GM12878 (cell line): ENCODE results near the gene MLIP. TPM values are rescaled to one million over a fixed set of nuclear protein-coding genes. Genes with fewer than 3 reads are reported as not detected.

Source experiments
- ATAC-seq: fragments of 200-7000 bp; cut with Tn5 transposase; 3 replicates; pipeline ENCODE4 v1.9.1; 2020; ENCODE audit warnings: mild to moderate bottlenecking, moderate library complexity
- BruUV-seq: library from RNA; stranded (reverse); fragments of 400-500 nt; replicated peaks from 2 replicates; lab custom pipeline; 2021; lab: Mats Ljungman, UMichigan
- CTCF ChIA-PET: fragments of 300-600 bp; sonication (Branson Sonifier 250); formaldehyde crosslinking; extraction: SDS; loops from one replicate; lab custom pipeline; 2021; ENCODE audit warnings: inconsistent platforms; lab: Yijun Ruan, JAX
- POLR2A ChIA-PET: fragments of 350-600 bp; formaldehyde crosslinking; extraction: SDS; loops from one replicate; lab custom pipeline; 2021; ENCODE audit warnings: inconsistent platforms; lab: Charles Lee
- RAD21 ChIA-PET: fragments of 300-600 bp; sonication (Branson Sonifier 250); formaldehyde crosslinking; loops from one replicate; lab custom pipeline; 2023; ENCODE audit warnings: antibody characterized with exemption; ENCODE audit not compliant: unreplicated experiment; lab: Charles Lee
- SMC1A ChIA-PET: fragments of 300-600 bp; sonication (Branson Sonifier 250); formaldehyde crosslinking; loops from one replicate; lab custom pipeline; 2023; ENCODE audit not compliant: unreplicated experiment, uncharacterized antibody; lab: Charles Lee
- DNase-seq: peaks from one replicate; pipeline ENCODE4 v3.0.0-alpha.2; 2011; ENCODE audit warnings: low read depth, low spot score
- FAIRE-seq: peaks from 3 replicates; lab custom pipeline; 2011; peaks lifted over from hg19 to GRCh38; lab: Jason Lieb, UNC
- H2AFZ ChIP-seq: 2 replicates; pipeline ENCODE4 v1.6.0; 2011; ENCODE audit warnings: low read depth, low read length, control low read depth; ENCODE audit not compliant: control insufficient read depth
- H3K27ac ChIP-seq: 2 replicates; pipeline ENCODE4 v1.5.1; 2011; ENCODE audit warnings: control low read depth; ENCODE audit not compliant: control insufficient read depth, insufficient read depth
- H3K27me3 ChIP-seq, 2 experiments: replicated peaks in 1 of 2; 2 replicates each; pipeline versions ENCODE4 v1.6.0 to v1.6.1; 2011; ENCODE audit warnings: low read length in 1 of 2; ENCODE audit not compliant: control insufficient read depth in 2 of 2, insufficient read depth in 2 of 2
- H3K36me3 ChIP-seq, 2 experiments: 2 replicates each; pipeline ENCODE4 v1.5.1; 2011; ENCODE audit warnings: low read length in 1 of 2; ENCODE audit not compliant: control insufficient read depth in 2 of 2, insufficient read depth in 2 of 2
- H3K4me1 ChIP-seq: 2 replicates; pipeline ENCODE4 v1.6.1; 2011; ENCODE audit warnings: mild to moderate bottlenecking, low read length, moderate library complexity, mixed read lengths; ENCODE audit not compliant: control insufficient read depth, insufficient read depth
- H3K4me2 ChIP-seq: 2 replicates; pipeline ENCODE4 v1.6.0; 2011; ENCODE audit warnings: control low read depth; ENCODE audit not compliant: control insufficient read depth, insufficient read depth
- H3K4me3 ChIP-seq: fragments of 200-600 bp; sonication (generic); 2 replicates; pipeline ENCODE4 v1.5.1; 2016
- H3K79me2 ChIP-seq: 2 replicates; pipeline ENCODE4 v1.6.0; 2011; ENCODE audit warnings: low read length; ENCODE audit not compliant: control insufficient read depth, insufficient read depth
- H3K9ac ChIP-seq: 2 replicates; pipeline ENCODE4 v1.8.0; 2011; ENCODE audit warnings: low read length, control low read depth, mixed read lengths; ENCODE audit not compliant: control insufficient read depth, insufficient read depth
- H3K9me3 ChIP-seq: replicated peaks from 3 replicates; pipeline ENCODE4 v1.5.1; 2011; ENCODE audit warnings: mild to moderate bottlenecking, low read length; ENCODE audit not compliant: control insufficient read depth, insufficient read depth
- H4K20me1 ChIP-seq: 2 replicates; pipeline ENCODE4 v1.6.0; 2011; ENCODE audit not compliant: control insufficient read depth, insufficient read depth
- ASH2L ChIP-seq: fragments of 300-600, 200-600 bp; sonication (generic); IDR thresholded peaks from 2 replicates; pipeline ENCODE4 v1.6.1; 2017; ENCODE audit warnings: low read depth, mild to moderate bottlenecking, borderline replicate concordance
- BMI1 ChIP-seq: fragments of 450-650 bp; IDR thresholded peaks from 2 replicates; pipeline ENCODE4 v1.6.1; 2016; ENCODE audit warnings: mild to moderate bottlenecking, moderate library complexity, borderline replicate concordance
- NFYA ChIP-seq: IDR thresholded peaks from 2 replicates; pipeline ENCODE4 v1.6.1; 2011; ENCODE audit warnings: low read depth, mild to moderate bottlenecking, low read length, improper control_type of control experiment, borderline replicate concordance
- NRF1 ChIP-seq: conservative IDR thresholded peaks from 2 replicates; pipeline ENCODE4 v1.6.1; 2011; ENCODE audit warnings: mild to moderate bottlenecking, low read depth, low read length, improper control_type of control experiment
- TCF3 ChIP-seq: IDR thresholded peaks from 2 replicates; pipeline ENCODE4 v1.6.1; 2012; ENCODE audit warnings: low read depth, mild to moderate bottlenecking, low read length, borderline replicate concordance; ENCODE audit not compliant: insufficient read depth
- YBX1 ChIP-seq: fragments of 450-650 bp; IDR thresholded peaks from 2 replicates; pipeline ENCODE4 v1.6.1; 2016; ENCODE audit warnings: antibody characterized with exemption
- WGBS: methylation state at CpG from one replicate; pipeline ENCODE4 v1.1.6; 2016; ENCODE audit warnings: low lambda C conversion rate; ENCODE audit not compliant: insufficient replicate concordance, insufficient coverage; ENCODE audit errors: missing lambda C conversion rate; 5-methylcytosine and 5-hydroxymethylcytosine counted together
- in situ Hi-C: fragments of 300-500 bp; cut with MboI; formaldehyde crosslinking; loops from 9 replicates; pipeline ENCODE4 v1.14.3; 2018; ENCODE audit warnings: mixed read lengths
- intact Hi-C: fragments of 100-400 bp; cut with micrococcal nuclease; formaldehyde crosslinking; loops from one replicate; pipeline ENCODE4 v1.14.2; 2022; ENCODE audit not compliant: unreplicated experiment
- polyA plus RNA-seq, 11 experiments: library from polyadenylated mRNA; depleted of rRNA in 4 of 11; unstranded in 6 of 11; stranded (reverse) in 5 of 11; fragments of >200 nt; fragmentation: Nextera tagmentation in 4 of 11; fragmentation: Illumina TruSeq in 1 of 11; extraction: Ambion mirVana in 4 of 11; extraction: Trizol in 1 of 11; gene quantifications; 1 replicate in 1 of 11; 2 replicates in 10 of 11; pipeline versions ENCODE4 v1.2.1 to v1.2.3, GENCODE V29; 2011 to 2016; ENCODE audit warnings: inconsistent platforms in 2 of 11, missing spikeins in 2 of 11, low read depth in 1 of 11
- total RNA-seq, 4 experiments: library from RNA; depleted of rRNA in 3 of 4; stranded (reverse); fragments of >200 nt in 3 of 4; fragmentation: Illumina TruSeq in 1 of 4; extraction: Trizol in 1 of 4; gene quantifications; 2 replicates each; pipeline versions ENCODE4 v1.2.1 to v1.2.3, GENCODE V29; 2013 to 2021
- TF ChIP-seq, protein P1 (sequence below), 3 experiments: IDR thresholded peaks in 2 of 3; conservative IDR thresholded peaks in 1 of 3; 2 replicates each; pipeline ENCODE4 v1.5.1; 2011; ENCODE audit warnings: low read depth in 3 of 3, low read length in 3 of 3, mild to moderate bottlenecking in 3 of 3, control low read depth in 2 of 3, moderate library complexity in 2 of 3, inconsistent platforms in 1 of 3, mixed read lengths in 1 of 3; ENCODE audit not compliant: control insufficient read depth in 2 of 3, insufficient read depth in 1 of 3; ENCODE audit errors: extremely low read depth in 1 of 3

Gene MLIP
- total and polyA plus RNA-seq, 10 of the 15 experiments (the other 5 are each of a cell fraction or from before 2014, with no cell fraction given) = not detected

- TF ChIP-seq, protein P1, sequence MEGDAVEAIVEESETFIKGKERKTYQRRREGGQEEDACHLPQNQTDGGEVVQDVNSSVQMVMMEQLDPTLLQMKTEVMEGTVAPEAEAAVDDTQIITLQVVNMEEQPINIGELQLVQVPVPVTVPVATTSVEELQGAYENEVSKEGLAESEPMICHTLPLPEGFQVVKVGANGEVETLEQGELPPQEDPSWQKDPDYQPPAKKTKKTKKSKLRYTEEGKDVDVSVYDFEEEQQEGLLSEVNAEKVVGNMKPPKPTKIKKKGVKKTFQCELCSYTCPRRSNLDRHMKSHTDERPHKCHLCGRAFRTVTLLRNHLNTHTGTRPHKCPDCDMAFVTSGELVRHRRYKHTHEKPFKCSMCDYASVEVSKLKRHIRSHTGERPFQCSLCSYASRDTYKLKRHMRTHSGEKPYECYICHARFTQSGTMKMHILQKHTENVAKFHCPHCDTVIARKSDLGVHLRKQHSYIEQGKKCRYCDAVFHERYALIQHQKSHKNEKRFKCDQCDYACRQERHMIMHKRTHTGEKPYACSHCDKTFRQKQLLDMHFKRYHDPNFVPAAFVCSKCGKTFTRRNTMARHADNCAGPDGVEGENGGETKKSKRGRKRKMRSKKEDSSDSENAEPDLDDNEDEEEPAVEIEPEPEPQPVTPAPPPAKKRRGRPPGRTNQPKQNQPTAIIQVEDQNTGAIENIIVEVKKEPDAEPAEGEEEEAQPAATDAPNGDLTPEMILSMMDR (IDR thresholded peaks at IDR 0.05 in 2 of 3, conservative IDR thresholded peaks at IDR 0.05 in 1 of 3; ENCODE audit: control insufficient read depth in 2 of 3, extremely low read depth in 1 of 3, insufficient read depth in 1 of 3, low read depth in 3 of 3, low read length in 3 of 3) = no peak
- TF ChIP-seq YBX1 = no peak
- TF ChIP-seq, all 136 proteins: peak for 0
Observed at GRCh38 chr6:54130179-54130578, 18.9 kb downstream of the MLIP start (continued).

DNA sequence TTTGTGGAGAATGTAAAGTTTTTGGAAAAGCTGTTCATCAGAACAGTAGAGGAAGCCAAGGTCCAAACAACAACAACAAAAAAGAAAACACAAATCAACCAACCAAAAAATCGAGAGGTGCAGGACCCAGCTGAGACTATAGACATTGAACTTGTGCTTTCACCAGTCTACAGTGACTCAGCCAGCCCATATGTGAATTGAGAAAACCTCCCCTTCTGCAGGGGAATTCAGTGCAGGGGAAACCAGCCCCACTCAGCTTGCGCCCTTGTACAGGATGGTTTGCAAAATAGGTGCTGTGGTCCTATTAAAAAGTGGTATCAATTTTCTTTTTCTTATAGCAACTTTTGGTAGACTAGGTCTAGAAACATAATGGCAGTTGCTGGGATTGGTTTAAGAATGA, 21.3 kb downstream of the MLIP start:
- H2AFZ ChIP-seq = no peak overlapping the region
- CTCF ChIA-PET = interaction anchor here (1.3 kb wide), 1 partner anchor 32 kb away, joined by 3 read pairs; no protein-coding TSS in a partner anchor
- SMC1A ChIA-PET = no interaction called here
- no peaks in the 10 kb centered on the region for H3K36me3 ChIP-seq
- 0% methylated on average over 2 of the region's 2 CpGs for WGBS
- intact Hi-C loops (no loop called here), in situ Hi-C loops (no loop called here)
- no peaks in the 10 kb centered on the region for H3K4me1 ChIP-seq
- H3K79me2 ChIP-seq = no peaks in the 10 kb centered on the region
- no peaks in the 10 kb centered on the region for H3K9me3 ChIP-seq
- no peak overlapping the region for H3K4me2 ChIP-seq
- ATAC-seq = peak; percentile 62
- POLR2A ChIA-PET = no interaction called here
- FAIRE-seq = no peak
- RAD21 ChIA-PET = no interaction called here
- no peak overlapping the region for H3K4me3 ChIP-seq
- BruUV-seq = no TSS peak
- H3K27me3 ChIP-seq = no peaks in the 10 kb centered on the region
- DNase-seq = no peak
- H4K20me1 ChIP-seq = no peaks in the 10 kb centered on the region
- H3K27ac ChIP-seq = no peak overlapping the region
- TF ChIP-seq BMI1 (no peak), NRF1 (no peak), TCF3 (no peak), ASH2L (no peak), NFYA (no peak)
- TF ChIP-seq, all 136 proteins: peak for 0
- no peak overlapping the region for H3K9ac ChIP-seq
